ENCODE results near the gene SLC2A6. TPM values are rescaled to one million over a fixed set of nuclear protein-coding genes. Genes with fewer than 3 reads are reported as not detected.

Gene SLC2A6
- total and polyA plus RNA-seq, 2 donors (not counting 1 experiment from before 2014, with no cell fraction given), result 7.6 to 9.1 TPM

DNA sequence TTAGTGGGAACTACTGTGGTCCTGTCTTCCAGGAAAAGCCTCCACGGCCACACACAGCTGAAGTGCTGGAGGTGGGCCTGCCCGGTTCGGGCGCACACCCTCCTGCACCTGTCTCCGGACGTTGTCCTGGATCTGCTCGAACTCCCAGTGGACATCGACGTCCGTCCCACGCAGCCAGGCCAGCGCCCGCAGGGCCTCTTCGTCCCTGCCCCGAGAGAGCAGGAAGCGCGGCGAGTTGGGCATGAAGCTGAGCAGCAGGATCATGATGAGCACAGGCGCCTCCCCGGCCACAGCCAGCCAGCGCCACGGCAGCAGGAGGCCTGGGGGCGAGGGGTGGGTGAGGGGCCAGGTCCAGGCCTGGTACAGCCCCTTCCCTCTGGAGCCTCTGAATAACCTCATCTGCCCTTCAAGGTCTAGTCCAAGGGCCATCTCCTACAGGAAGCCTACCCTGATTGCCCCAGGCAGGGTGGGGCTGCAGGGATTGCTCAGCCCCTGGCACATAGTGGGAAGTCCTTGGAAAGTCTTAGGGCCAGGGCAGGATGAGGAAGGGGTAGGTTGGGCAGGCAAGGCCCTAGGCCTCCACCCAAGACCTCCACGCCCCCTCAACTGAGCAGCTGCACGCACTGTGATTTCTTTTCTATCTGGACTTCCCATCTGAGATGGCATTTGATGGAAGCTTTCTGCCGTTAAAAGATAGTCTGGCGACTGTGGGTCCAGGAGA lies 3.4 kb downstream of the SLC2A6 start:
- TF ChIP-seq EZH2 (IDR thresholded peaks at IDR 0.05; ENCODE audit: low read length, missing control alignments), result no peak
- Histone ChIP-seq H3K9me3 (ENCODE audit: control insufficient read depth, insufficient read depth, low read depth, low read length) (no peaks in the 10 kb centered on the region), H3K79me2 (ENCODE audit: control insufficient read depth, insufficient read depth, low read length) (no peaks in the 10 kb centered on the region), H2AFZ (ENCODE audit: low read length) (no peak overlapping the region), H3K4me2 (ENCODE audit: extremely low read depth, insufficient read depth, low read length) (no peak overlapping the region), H3K9ac (ENCODE audit: insufficient read depth, low read length) (no peak overlapping the region), H3K4me3 (replicated peaks in 1 of 4; ENCODE audit: control extremely low read depth in 1 of 4, insufficient read depth in 1 of 4, low read depth in 3 of 4, low read length in 4 of 4) (no peak overlapping the region), H3K27ac (ENCODE audit: insufficient read depth, low read length) (no peak overlapping the region), H3K36me3 (ENCODE audit: control insufficient read depth, insufficient read depth, low read length) (peaks cover 14% of the 10 kb centered on the region), H3K27me3 (ENCODE audit: control insufficient read depth, insufficient read depth, low read length) (no peaks in the 10 kb centered on the region), H4K20me1 (ENCODE audit: control insufficient read depth, extremely low read depth, insufficient read depth, low read length) (no peaks in the 10 kb centered on the region), H3K4me1 (ENCODE audit: control insufficient read depth, extremely low read depth, insufficient read depth, low read length) (no peaks in the 10 kb centered on the region)
- DNase-seq (ENCODE audit: low read depth in 2 of 2), result no peak

DNA sequence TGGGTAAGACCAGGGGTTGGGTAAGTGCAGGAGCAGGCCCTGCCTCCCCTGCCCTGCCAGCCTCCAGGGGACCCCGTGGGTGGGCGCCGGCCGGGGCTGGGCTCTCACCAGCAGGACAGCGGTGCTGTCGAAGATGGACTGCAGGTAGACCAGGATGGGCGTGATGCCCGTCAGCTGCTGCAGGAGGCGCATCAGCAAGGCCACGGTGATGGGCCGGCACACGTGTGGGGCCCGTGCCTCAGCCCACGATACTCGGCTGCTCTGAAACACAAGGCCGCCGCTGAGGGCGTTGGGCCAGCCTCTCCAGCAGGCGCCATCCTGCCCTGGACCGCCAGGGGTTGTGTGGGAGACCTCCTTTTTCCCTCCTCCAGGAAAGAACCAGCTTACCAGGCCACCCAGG lies 4.0 kb downstream of the SLC2A6 start:
- TF ChIP-seq, protein P1, sequence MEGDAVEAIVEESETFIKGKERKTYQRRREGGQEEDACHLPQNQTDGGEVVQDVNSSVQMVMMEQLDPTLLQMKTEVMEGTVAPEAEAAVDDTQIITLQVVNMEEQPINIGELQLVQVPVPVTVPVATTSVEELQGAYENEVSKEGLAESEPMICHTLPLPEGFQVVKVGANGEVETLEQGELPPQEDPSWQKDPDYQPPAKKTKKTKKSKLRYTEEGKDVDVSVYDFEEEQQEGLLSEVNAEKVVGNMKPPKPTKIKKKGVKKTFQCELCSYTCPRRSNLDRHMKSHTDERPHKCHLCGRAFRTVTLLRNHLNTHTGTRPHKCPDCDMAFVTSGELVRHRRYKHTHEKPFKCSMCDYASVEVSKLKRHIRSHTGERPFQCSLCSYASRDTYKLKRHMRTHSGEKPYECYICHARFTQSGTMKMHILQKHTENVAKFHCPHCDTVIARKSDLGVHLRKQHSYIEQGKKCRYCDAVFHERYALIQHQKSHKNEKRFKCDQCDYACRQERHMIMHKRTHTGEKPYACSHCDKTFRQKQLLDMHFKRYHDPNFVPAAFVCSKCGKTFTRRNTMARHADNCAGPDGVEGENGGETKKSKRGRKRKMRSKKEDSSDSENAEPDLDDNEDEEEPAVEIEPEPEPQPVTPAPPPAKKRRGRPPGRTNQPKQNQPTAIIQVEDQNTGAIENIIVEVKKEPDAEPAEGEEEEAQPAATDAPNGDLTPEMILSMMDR (conservative IDR thresholded peaks at IDR 0.05 in 1 of 2, IDR thresholded peaks at IDR 0.05 in 1 of 2; ENCODE audit: low read depth in 1 of 2, low read length in 2 of 2), result no peak
- TF ChIP-seq EZH2 (IDR thresholded peaks at IDR 0.05; ENCODE audit: low read length, missing control alignments), result no peak
- peaks cover 14% of the 10 kb centered on the region for H3K36me3 ChIP-seq (ENCODE audit: control insufficient read depth, insufficient read depth, low read length)

DNA sequence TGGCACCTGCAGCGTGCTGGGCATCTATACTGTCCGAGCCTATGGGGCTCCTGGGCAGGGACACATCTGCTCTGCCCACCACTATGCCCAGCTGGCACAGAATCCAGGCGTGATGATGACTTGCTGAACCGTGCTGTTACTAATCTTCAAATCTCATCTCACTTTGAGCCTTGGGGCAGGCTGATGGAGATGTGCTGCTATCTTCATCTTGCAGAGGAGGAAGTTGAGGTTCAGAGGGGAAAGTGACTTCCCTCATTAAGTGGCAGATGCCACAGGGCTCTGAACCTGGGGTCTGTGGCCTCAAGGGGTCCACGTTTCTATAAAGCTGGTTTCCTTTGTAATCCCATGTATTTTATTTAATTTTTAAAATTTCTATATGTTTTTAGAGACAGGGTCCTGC lies 4.7 kb downstream of the SLC2A6 start:
- H3K79me2 ChIP-seq (ENCODE audit: control insufficient read depth, insufficient read depth, low read length), result no peaks in the 10 kb centered on the region
- H4K20me1 ChIP-seq (ENCODE audit: control insufficient read depth, extremely low read depth, insufficient read depth, low read length), result no peaks in the 10 kb centered on the region
- H3K27ac ChIP-seq (ENCODE audit: insufficient read depth, low read length), result no peak overlapping the region
- H3K27me3 ChIP-seq (ENCODE audit: control insufficient read depth, insufficient read depth, low read length), result no peaks in the 10 kb centered on the region
- H3K4me2 ChIP-seq (ENCODE audit: extremely low read depth, insufficient read depth, low read length), result no peak overlapping the region
- H3K9me3 ChIP-seq (ENCODE audit: control insufficient read depth, insufficient read depth, low read depth, low read length), result no peaks in the 10 kb centered on the region
- no peak for DNase-seq (ENCODE audit: low read depth in 2 of 2)
- no peak overlapping the region for H2AFZ ChIP-seq (ENCODE audit: low read length)
- H3K4me3 ChIP-seq (replicated peaks in 1 of 4; ENCODE audit: control extremely low read depth in 1 of 4, insufficient read depth in 1 of 4, low read depth in 3 of 4, low read length in 4 of 4), result no peak overlapping the region
- no peak overlapping the region for H3K9ac ChIP-seq (ENCODE audit: insufficient read depth, low read length)
- no peaks in the 10 kb centered on the region for H3K4me1 ChIP-seq (ENCODE audit: control insufficient read depth, extremely low read depth, insufficient read depth, low read length)
- peaks cover 14% of the 10 kb centered on the region for H3K36me3 ChIP-seq (ENCODE audit: control insufficient read depth, insufficient read depth, low read length)
- TF ChIP-seq, protein P1 (conservative IDR thresholded peaks at IDR 0.05 in 1 of 2, IDR thresholded peaks at IDR 0.05 in 1 of 2; ENCODE audit: low read depth in 1 of 2, low read length in 2 of 2), result no peak
- TF ChIP-seq EZH2 (IDR thresholded peaks at IDR 0.05; ENCODE audit: low read length, missing control alignments), result no peak

More for the DNA sequence above, 4.0 kb downstream of the SLC2A6 start:
- no peak for DNase-seq (ENCODE audit: low read depth in 2 of 2)
- Histone ChIP-seq H3K4me1 (ENCODE audit: control insufficient read depth, extremely low read depth, insufficient read depth, low read length) (no peaks in the 10 kb centered on the region), H3K4me2 (ENCODE audit: extremely low read depth, insufficient read depth, low read length) (no peak overlapping the region), H2AFZ (ENCODE audit: low read length) (no peak overlapping the region), H3K4me3 (replicated peaks in 1 of 4; ENCODE audit: control extremely low read depth in 1 of 4, insufficient read depth in 1 of 4, low read depth in 3 of 4, low read length in 4 of 4) (no peak overlapping the region), H4K20me1 (ENCODE audit: control insufficient read depth, extremely low read depth, insufficient read depth, low read length) (no peaks in the 10 kb centered on the region), H3K9me3 (ENCODE audit: control insufficient read depth, insufficient read depth, low read depth, low read length) (no peaks in the 10 kb centered on the region), H3K79me2 (ENCODE audit: control insufficient read depth, insufficient read depth, low read length) (no peaks in the 10 kb centered on the region), H3K9ac (ENCODE audit: insufficient read depth, low read length) (no peak overlapping the region), H3K27me3 (ENCODE audit: control insufficient read depth, insufficient read depth, low read length) (no peaks in the 10 kb centered on the region), H3K27ac (ENCODE audit: insufficient read depth, low read length) (no peak overlapping the region)
